Heart left ventricle (tissue), 16 donors: Measurements from ENCODE around the gene DTX1. TPM values are rescaled to one million over a fixed set of nuclear protein-coding genes. Genes with fewer than 3 reads are reported as not detected.

Experiments
- ATAC-seq, 4 donors: fragments of 200-7000 bp; cut with Tn5 transposase; one replicate each; pipeline ENCODE4 v1.9.1; 2020 to 2022; ENCODE audit warnings: moderate library complexity in 4 of 4, mild to moderate bottlenecking in 3 of 4, moderate number of reproducible peaks in 1 of 4
- DNase-seq, 5 donors: peaks; one replicate each; pipeline ENCODE4 v3.0.0-alpha.2; 2020
- H3K27ac ChIP-seq, 12 donors: fragments of 200-600 bp; sonication (generic) in 4 of 12; one replicate each; pipeline versions ENCODE4 v1.5.0 to v1.8.0; 2016 to 2022; ENCODE audit warnings: mild to moderate bottlenecking in 2 of 12
- H3K27me3 ChIP-seq, 9 donors: fragments of 200-600 bp; sonication (generic) in 2 of 9; one replicate each; pipeline versions ENCODE4 v1.5.1 to v1.8.0; 2016 to 2022; ENCODE audit warnings: mild to moderate bottlenecking in 3 of 9
- H3K36me3 ChIP-seq, 9 donors: fragments of 200-600 bp; sonication (generic) in 2 of 9; one replicate each; pipeline versions ENCODE4 v1.5.0 to v1.8.0; 2018 to 2022; ENCODE audit warnings: mild to moderate bottlenecking in 2 of 9
- H3K4me1 ChIP-seq, 12 donors: fragments of 200-600 bp; sonication (generic) in 4 of 12; one replicate each; pipeline versions ENCODE4 v1.5.0 to v1.8.0; 2016 to 2022; ENCODE audit warnings: mild to moderate bottlenecking in 3 of 12
- H3K4me3 ChIP-seq, 12 donors: fragments of 200-600 bp; sonication (generic) in 4 of 12; one replicate each; pipeline versions ENCODE4 v1.5.0 to v1.8.0; 2017 to 2022; ENCODE audit warnings: mild to moderate bottlenecking in 9 of 12, moderate library complexity in 4 of 12
- H3K9me3 ChIP-seq, 12 donors: fragments of 200-600 bp; sonication (generic) in 4 of 12; one replicate each; pipeline versions ENCODE4 v1.5.0 to v1.8.0; 2016 to 2022; ENCODE audit warnings: mild to moderate bottlenecking in 1 of 12
- CTCF ChIP-seq, 12 donors: fragments of 200-600 bp; sonication (generic) in 4 of 12; IDR thresholded peaks; one replicate each; pipeline versions ENCODE4 v1.5.0 to v1.8.0; 2018 to 2022; ENCODE audit warnings: antibody characterized with exemption in 12 of 12, mild to moderate bottlenecking in 5 of 12
- POLR2A ChIP-seq, 2 donors: fragments of 450-650 bp; IDR thresholded peaks; one replicate each; pipeline ENCODE4 v1.6.1; 2017; ENCODE audit warnings: antibody characterized with exemption in 2 of 2, mild to moderate bottlenecking in 2 of 2, moderate library complexity in 2 of 2
- WGBS, 4 donors: extraction: QIAGEN DNeasy Blood & Tissue Kit in 2 of 4; methylation state at CpG; one replicate each; pipeline versions ENCODE4 v1.1.5 to v1.1.7; 2013 to 2018; 5-methylcytosine and 5-hydroxymethylcytosine counted together
- intact Hi-C, 10 donors: fragments of 100-400 bp; cut with DNase I; formaldehyde crosslinking; loops; one replicate each; pipeline versions ENCODE4 v1.11.1 to v1.14.2; 2022
- polyA plus RNA-seq, 2 donors: library from polyadenylated mRNA; stranded (reverse); fragments of 200-250 nt; gene quantifications; one replicate each; pipeline ENCODE4 v1.2.3, GENCODE V29; 2013
- total RNA-seq, 9 donors: library from RNA; depleted of rRNA in 2 of 9; stranded (reverse); fragments of >200 nt in 2 of 9; fragmentation: NEBNext Ultra II Directional in 3 of 9; extraction: Animal tissue kit (Norgen Biotek cat#: 25700) in 3 of 9; gene quantifications; one replicate each; pipeline versions ENCODE4 v1.1.0 to v1.2.4, GENCODE V29; 2016 to 2023
- donor health status: ischemic (EF 13 %, LVEDD 7.1; RV severe dilation, severe dysfunction).
- donor health status: healthy with polysubstance abuse.
- donor health status: DM: no; HTN: yes; CAD: no.
- donor health status: DM: no; HTN: no; CAD: no.
- donor health status: ischemic (EF 25% LVEDD 6.9; RV normal size, moderate dysfunction).
- donor health status: ischemic (EF 25% LVEDD 5.7; RV mildly dilated, moderate dysfunction).
- donor health status: healthy.
- donor health status: DM: yes; HTN: yes; CAD: no.
- donor health status: ischemic (EF 35%, LVEDD 5.7; RV mildly dilated, moderate dysfunction).
- donor health status: nonischemic (EF 11% LVEDD 7.7; RV severe dilation, severe dysfunction).
- donor health status: DM: yes; HTN: yes; CAD: no.
- donor health status: PGD.
- donor health status: ischemic (EF 29% LVEDD 5.4; RV normal size, mild dysfunction).
- donor health status: nonischemic (EF 23%, LVEDD 6.1; RV moderate dilation, normal function).

DTX1 gene
- total and polyA plus RNA-seq, 11 donors = 0.50 to 3.2 (median 1.8) TPM

GRCh38 chr12:113094738-113095137 lies 38.2 kb downstream of the DTX1 start:
- peaks cover 2 to 38% (median 13%) of the 10 kb centered on the region in 9 donors for H3K27me3 ChIP-seq
- WGBS, 4 donors = 90 to 93% (median 92%) methylated on average over 16 of the region's 16 CpGs
- TF ChIP-seq POLR2A (IDR thresholded peaks at IDR 0.05) = no peak
- no peak for TF ChIP-seq CTCF (IDR thresholded peaks at IDR 0.05)
- no peak overlapping the region for H3K27ac ChIP-seq
- DNase-seq = no peak
- peaks cover 0 to 21% (median 4%) of the 10 kb centered on the region in 12 donors for H3K4me1 ChIP-seq
- ATAC-seq = no peak
- H3K4me3 ChIP-seq = no peak overlapping the region
- no peaks in the 10 kb centered on the region for H3K9me3 ChIP-seq
- intact Hi-C loops = loop anchor here in 3 of 10 donors (5.0 kb wide), 2 partner anchors 42 to 47 kb away; no protein-coding TSS in a partner anchor
- no peaks in the 10 kb centered on the region for H3K36me3 ChIP-seq

GRCh38 chr12:113095405-113095804 lies 38.9 kb downstream of the DTX1 start:
- Histone ChIP-seq H3K27ac (no peak overlapping the region), H3K9me3 (no peaks in the 10 kb centered on the region), H3K4me1 (peaks cover 0 to 21% (median 4%) of the 10 kb centered on the region in 12 donors), H3K36me3 (no peaks in the 10 kb centered on the region), H3K27me3 (peaks cover 2 to 40% (median 11%) of the 10 kb centered on the region in 9 donors), H3K4me3 (no peak overlapping the region)
- DNase-seq (no peak), ATAC-seq (no peak)
- WGBS, 4 donors = 51 to 57% (median 54%) methylated on average over 6 of the region's 6 CpGs
- TF ChIP-seq POLR2A (IDR thresholded peaks at IDR 0.05) = no peak
- no peak for TF ChIP-seq CTCF (IDR thresholded peaks at IDR 0.05)
- intact Hi-C loops = loop anchor here in 3 of 10 donors (5.0 kb wide), 2 partner anchors 43 to 48 kb away; no protein-coding TSS in a partner anchor

GRCh38 chr12:113096675-113097461 lies 40.3 kb downstream of the DTX1 start:
- H3K4me1 ChIP-seq = peaks cover 0 to 21% (median 4%) of the 10 kb centered on the region in 12 donors
- H3K4me3 ChIP-seq = no peak overlapping the region
- intact Hi-C loops = loop anchor here in 4 of 10 donors (2.0 to 5.0 kb wide), 3 partner anchors 45 to 50 kb away; no protein-coding TSS in a partner anchor
- no peak overlapping the region for H3K27ac ChIP-seq
- ATAC-seq (no peak), DNase-seq (no peak)
- TF ChIP-seq CTCF (IDR thresholded peaks at IDR 0.05) = no peak
- TF ChIP-seq POLR2A (IDR thresholded peaks at IDR 0.05) = no peak
- H3K27me3 ChIP-seq = peaks cover 2 to 44% (median 11%) of the 10 kb centered on the region in 9 donors
- H3K36me3 ChIP-seq = no peaks in the 10 kb centered on the region
- 83 to 87% (median 84%) methylated on average over 29 to 30 of the region's 30 CpGs for WGBS, 4 donors
- no peaks in the 10 kb centered on the region for H3K9me3 ChIP-seq

GRCh38 chr12:113097716-113098440 lies 41.3 kb downstream of the DTX1 start:
- DNase-seq = peak in 3 of 5 donors; percentile 37 to 51 (median 41)
- peaks cover 3 to 38% (median 8%) of the 10 kb centered on the region in 9 donors for H3K27me3 ChIP-seq
- H3K9me3 ChIP-seq = no peaks in the 10 kb centered on the region
- no peak overlapping the region for H3K27ac ChIP-seq
- intact Hi-C loops = loop anchor here (1.0 to 5.0 kb wide), 5 partner anchors 46 to 51 kb away; no protein-coding TSS in a partner anchor
- peaks cover 0 to 15% (median 4%) of the 10 kb centered on the region in 12 donors for H3K4me1 ChIP-seq
- 40 to 46% (median 42%) methylated on average over 9 to 14 of the region's 14 CpGs for WGBS, 4 donors
- no peak for TF ChIP-seq POLR2A (IDR thresholded peaks at IDR 0.05)
- TF ChIP-seq CTCF (IDR thresholded peaks at IDR 0.05) = no peak
- ATAC-seq = peak in 3 of 4 donors; percentile 15 to 59 (median 25)
- H3K36me3 ChIP-seq = no peaks in the 10 kb centered on the region
- no peak overlapping the region for H3K4me3 ChIP-seq
